A549 (cell line): ENCODE results near the gene DSP.
A peak's percentile ranks its signal among the peaks of the same experiment; 100 is the strongest.

Source experiments
- CEBPB ChIP-seq, 2 experiments: fragments of >200 bp in 1 of 2; sonication (Bioruptor Twin) in 1 of 2; formaldehyde crosslinking in 1 of 2; IDR thresholded peaks; 2 replicates each; pipeline ENCODE4 v1.6.1; 2012 to 2016
- CHD2 ChIP-seq: fragments of 150-350 bp; IDR thresholded peaks from 2 replicates; pipeline ENCODE4 v1.6.1; 2014; ENCODE audit warnings: low read length; ENCODE audit not compliant: partially characterized antibody
- CTCF ChIP-seq: fragments of >200 bp; sonication (Bioruptor Twin); formaldehyde crosslinking; IDR thresholded peaks from 3 replicates; pipeline ENCODE4 v1.5.1; 2016
- ESRRA ChIP-seq: fragments of 150-350 bp; IDR thresholded peaks from 2 replicates; pipeline ENCODE4 v1.6.1; 2014; ENCODE audit warnings: mild to moderate bottlenecking, low read length, borderline replicate concordance
- GATA3 ChIP-seq: IDR thresholded peaks from 2 replicates; pipeline ENCODE4 v1.6.1; 2012; ENCODE audit warnings: borderline replicate concordance
- HEYL ChIP-seq: fragments of 250-450 bp; sonication (Bioruptor Pico); IDR thresholded peaks from 2 replicates; pipeline ENCODE4 v1.8.0; 2021; ENCODE audit warnings: mild to moderate bottlenecking, moderate library complexity
- MAFK ChIP-seq: fragments of 450-650 bp; IDR thresholded peaks from 2 replicates; pipeline ENCODE4 v1.6.1; 2014; ENCODE audit not compliant: partially characterized antibody
- MAZ ChIP-seq: fragments of 150-350 bp; IDR thresholded peaks from 2 replicates; pipeline ENCODE4 v1.6.1; 2014; ENCODE audit warnings: antibody characterized with exemption, low read depth, low read length, borderline replicate concordance
- MYC ChIP-seq: IDR thresholded peaks from 2 replicates; pipeline ENCODE4 v1.6.1; 2012; ENCODE audit warnings: mild to moderate bottlenecking, inconsistent platforms, low read length, improper control_type of control experiment, borderline replicate concordance
- NFE2L2 ChIP-seq: fragments of 150-350 bp; conservative IDR thresholded peaks from 2 replicates; pipeline ENCODE4 v1.6.1; 2014; ENCODE audit warnings: low read length
- RNF2 ChIP-seq: fragments of 200-600 bp; sonication (generic); IDR thresholded peaks from 2 replicates; pipeline ENCODE4 v1.6.1; 2016; ENCODE audit warnings: low read depth, mild to moderate bottlenecking, antibody characterized with exemption, moderate library complexity, borderline replicate concordance
- SMC3 ChIP-seq: fragments of >200 bp; sonication (Bioruptor Twin); formaldehyde crosslinking; IDR thresholded peaks from 3 replicates; pipeline ENCODE4 v1.6.1; 2018; ENCODE audit warnings: inconsistent platforms

- TF ChIP-seq RNF2 (no peak), SMC3 (no peak), CTCF (no peak), GATA3 (no peak), ESRRA (no peak), MYC (no peak), MAFK (peak; percentile 32), CHD2 (no peak), CEBPB (IDR thresholded peaks at IDR 0.05) (no peak), MAZ (no peak), NFE2L2 (no peak), HEYL (CRISPR knock-in tag) (no peak)
Observed at GRCh38 chr6:7543789-7544424, 2.4 kb downstream of the DSP start.
